Neural progenitor cell (in vitro differentiated cells): ENCODE data around the gene SPATA6. TPM values are rescaled to one million over a fixed set of nuclear protein-coding genes. Genes with fewer than 3 reads are reported as not detected.
"Not testable (repeated sequence)": the region's sequence is repeated elsewhere in the genome, so short reads cannot be mapped to it uniquely, and the experiment has no call there.

Experiments
- DNase-seq: peaks from one replicate; pipeline ENCODE4 v3.0.0-alpha.2; 2016; ENCODE audit warnings: low spot score
- H2AFZ ChIP-seq: fragments of 200-600 bp; sonication (generic); replicated peaks from 2 replicates; pipeline ENCODE4 v1.6.1; 2016; ENCODE audit warnings: antibody characterized with exemption
- H3F3A ChIP-seq: fragments of 200-600 bp; sonication (generic); 2 replicates; pipeline ENCODE4 v1.6.1; 2016; ENCODE audit warnings: antibody characterized with exemption, low read depth
- H3K27ac ChIP-seq: fragments of 200-600 bp; sonication (generic); 2 replicates; pipeline ENCODE4 v1.5.1; 2016; ENCODE audit warnings: mild to moderate bottlenecking
- H3K27me3 ChIP-seq: fragments of 200-600 bp; sonication (generic); 2 replicates; pipeline ENCODE4 v1.6.1; 2016; ENCODE audit warnings: mild to moderate bottlenecking, moderate library complexity
- H3K36me3 ChIP-seq: fragments of 200-600 bp; sonication (generic); 2 replicates; pipeline ENCODE4 v1.5.1; 2016
- H3K4me1 ChIP-seq: fragments of 200-600 bp; sonication (generic); 2 replicates; pipeline ENCODE4 v1.6.1; 2016; ENCODE audit warnings: mixed run types
- H3K4me2 ChIP-seq: fragments of 200-600 bp; sonication (generic); 2 replicates; pipeline ENCODE4 v1.6.1; 2016
- H3K4me3 ChIP-seq: fragments of 200-600 bp; sonication (generic); 2 replicates; pipeline ENCODE4 v1.5.1; 2016
- H3K79me2 ChIP-seq: fragments of 200-600 bp; sonication (generic); 2 replicates; pipeline ENCODE4 v1.6.1; 2016; ENCODE audit warnings: low read depth
- H3K9ac ChIP-seq: fragments of 200-600 bp; sonication (generic); 2 replicates; pipeline ENCODE4 v1.6.1; 2016
- H3K9me3 ChIP-seq: fragments of 200-600 bp; sonication (generic); 2 replicates; pipeline ENCODE4 v1.5.1; 2016; ENCODE audit warnings: low read depth
- H4K20me1 ChIP-seq: fragments of 200-600 bp; sonication (generic); 2 replicates; pipeline ENCODE4 v1.6.1; 2016; ENCODE audit warnings: low read depth
- H3K27ac Mint-ChIP-seq: 3 replicates; pipeline ENCODE4 v1.8.0; 2021; ENCODE audit warnings: mixed read lengths
- H3K27me3 Mint-ChIP-seq: 2 replicates; pipeline ENCODE4 v1.8.0; 2022; ENCODE audit warnings: low read depth, mild to moderate bottlenecking, inconsistent platforms, moderate library complexity, mixed read lengths; ENCODE audit not compliant: insufficient read depth
- H3K36me3 Mint-ChIP-seq: 3 replicates; pipeline ENCODE4 v1.8.0; 2021; ENCODE audit warnings: mixed read lengths
- H3K4me1 Mint-ChIP-seq: 3 replicates; pipeline ENCODE4 v1.8.0; 2021; ENCODE audit warnings: mixed read lengths
- H3K4me3 Mint-ChIP-seq: 3 replicates; pipeline ENCODE4 v1.8.0; 2021; ENCODE audit warnings: mild to moderate bottlenecking, moderate library complexity, mixed read lengths
- H3K9me3 Mint-ChIP-seq: 3 replicates; pipeline ENCODE4 v1.8.0; 2020; ENCODE audit warnings: mixed read lengths
- EZH2 ChIP-seq: fragments of 200-600 bp; sonication (generic); IDR thresholded peaks from 2 replicates; pipeline ENCODE4 v1.6.1; 2017; ENCODE audit warnings: antibody characterized with exemption, mild to moderate bottlenecking, moderate library complexity
- EZH2phosphoT487 ChIP-seq: fragments of 200-600 bp; sonication (generic); IDR thresholded peaks from 2 replicates; pipeline ENCODE4 v1.6.1; 2017; ENCODE audit warnings: antibody characterized with exemption
- total RNA-seq: library from RNA; depleted of rRNA; stranded (reverse); fragments of >200 nt; gene quantifications from 2 replicates; pipeline ENCODE4 v1.2.3, GENCODE V29; 2015; ENCODE audit warnings: low replicate concordance
- TF ChIP-seq, protein P1 (sequence below): fragments of 200-600 bp; sonication (generic); IDR thresholded peaks from 2 replicates; pipeline ENCODE4 v1.5.1; 2017; ENCODE audit warnings: antibody characterized with exemption, mild to moderate bottlenecking

The SPATA6 gene
- total RNA-seq, 1 donor from 2014 or later, result 33.5 TPM

DNA sequence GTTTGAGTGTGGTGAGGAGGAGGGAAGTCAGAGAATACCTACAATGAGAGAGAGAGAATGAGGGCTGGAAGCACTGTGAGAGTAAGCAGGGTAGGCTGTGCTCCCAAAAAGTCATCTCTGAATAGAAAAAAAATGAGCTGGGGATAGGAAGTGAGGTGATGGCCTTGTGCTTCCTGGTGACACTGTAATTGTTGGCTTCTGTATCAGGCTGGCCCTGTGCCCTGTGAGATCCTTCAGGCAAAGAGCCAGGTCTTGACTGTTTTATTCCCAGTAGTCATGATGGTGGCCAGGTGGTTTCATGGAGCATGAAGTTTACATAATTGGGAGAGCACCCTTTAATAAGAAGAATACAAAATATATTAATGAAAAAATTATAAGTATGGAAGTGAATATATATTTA lies 20.4 kb upstream of the SPATA6 start:
- Mint-ChIP-seq H3K36me3 (no peaks in the 10 kb centered on the region), H3K4me3 (no peak overlapping the region), H3K27ac (no peak overlapping the region), H3K9me3 (no peaks in the 10 kb centered on the region), H3K27me3 (peaks cover 2% of the 10 kb centered on the region), H3K4me1 (peaks cover 31% of the 10 kb centered on the region)
- H3F3A ChIP-seq, result no peaks in the 10 kb centered on the region
- H4K20me1 ChIP-seq, result no peaks in the 10 kb centered on the region
- no peaks in the 10 kb centered on the region for H3K79me2 ChIP-seq
- no peaks in the 10 kb centered on the region for H3K9me3 ChIP-seq
- H3K27ac ChIP-seq, result no peak overlapping the region
- no peak overlapping the region for H3K4me3 ChIP-seq
- H2AFZ ChIP-seq, result no peak overlapping the region
- H3K27me3 ChIP-seq, result no peaks in the 10 kb centered on the region
- TF ChIP-seq EZH2phosphoT487 (no peak), EZH2 (no peak)
- TF ChIP-seq, protein P1, sequence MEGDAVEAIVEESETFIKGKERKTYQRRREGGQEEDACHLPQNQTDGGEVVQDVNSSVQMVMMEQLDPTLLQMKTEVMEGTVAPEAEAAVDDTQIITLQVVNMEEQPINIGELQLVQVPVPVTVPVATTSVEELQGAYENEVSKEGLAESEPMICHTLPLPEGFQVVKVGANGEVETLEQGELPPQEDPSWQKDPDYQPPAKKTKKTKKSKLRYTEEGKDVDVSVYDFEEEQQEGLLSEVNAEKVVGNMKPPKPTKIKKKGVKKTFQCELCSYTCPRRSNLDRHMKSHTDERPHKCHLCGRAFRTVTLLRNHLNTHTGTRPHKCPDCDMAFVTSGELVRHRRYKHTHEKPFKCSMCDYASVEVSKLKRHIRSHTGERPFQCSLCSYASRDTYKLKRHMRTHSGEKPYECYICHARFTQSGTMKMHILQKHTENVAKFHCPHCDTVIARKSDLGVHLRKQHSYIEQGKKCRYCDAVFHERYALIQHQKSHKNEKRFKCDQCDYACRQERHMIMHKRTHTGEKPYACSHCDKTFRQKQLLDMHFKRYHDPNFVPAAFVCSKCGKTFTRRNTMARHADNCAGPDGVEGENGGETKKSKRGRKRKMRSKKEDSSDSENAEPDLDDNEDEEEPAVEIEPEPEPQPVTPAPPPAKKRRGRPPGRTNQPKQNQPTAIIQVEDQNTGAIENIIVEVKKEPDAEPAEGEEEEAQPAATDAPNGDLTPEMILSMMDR, result no peak
- DNase-seq, result no peak
- H3K4me1 ChIP-seq, result peaks cover 10% of the 10 kb centered on the region
- H3K9ac ChIP-seq, result no peak overlapping the region
- H3K4me2 ChIP-seq, result no peak overlapping the region
- no peaks in the 10 kb centered on the region for H3K36me3 ChIP-seq

DNA sequence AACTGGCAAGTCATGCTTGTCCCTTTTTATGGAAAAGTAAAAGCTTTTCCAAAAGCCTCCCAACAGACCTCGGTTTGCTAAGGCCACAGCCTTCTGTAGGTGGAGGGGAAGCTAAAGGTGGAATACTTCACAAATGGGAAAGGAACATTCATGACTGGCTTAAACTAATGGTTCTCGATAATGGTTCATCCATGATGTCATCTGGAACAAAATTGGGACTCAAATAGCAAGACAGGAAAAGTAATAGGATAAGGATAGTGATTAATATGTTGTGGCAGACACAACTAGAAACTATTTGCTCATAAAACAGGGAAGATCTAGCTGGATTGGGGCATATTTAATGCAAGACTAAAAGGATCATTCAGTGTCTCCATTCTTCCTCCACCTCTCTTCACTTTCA lies 16.7 kb upstream of the SPATA6 start:
- peaks cover 2% of the 10 kb centered on the region for H3K27me3 Mint-ChIP-seq
- Histone ChIP-seq H3K4me2 (no peak overlapping the region), H3K36me3 (no peaks in the 10 kb centered on the region), H2AFZ (no peak overlapping the region), H3K27ac (no peak overlapping the region), H4K20me1 (no peaks in the 10 kb centered on the region), H3K27me3 (no peaks in the 10 kb centered on the region), H3K9me3 (no peaks in the 10 kb centered on the region), H3K9ac (no peak overlapping the region), H3K4me1 (peaks cover 10% of the 10 kb centered on the region), H3K4me3 (no peak overlapping the region), H3F3A (no peaks in the 10 kb centered on the region), H3K79me2 (no peaks in the 10 kb centered on the region)
- H3K4me1 Mint-ChIP-seq, result peaks cover 22% of the 10 kb centered on the region
- DNase-seq, result no peak
- H3K36me3 Mint-ChIP-seq, result no peaks in the 10 kb centered on the region
- no peak overlapping the region for H3K27ac Mint-ChIP-seq
- H3K4me3 Mint-ChIP-seq, result no peak overlapping the region
- TF ChIP-seq EZH2phosphoT487 (no peak), EZH2 (no peak)
- TF ChIP-seq, protein P1, result no peak
- no peaks in the 10 kb centered on the region for H3K9me3 Mint-ChIP-seq

DNA sequence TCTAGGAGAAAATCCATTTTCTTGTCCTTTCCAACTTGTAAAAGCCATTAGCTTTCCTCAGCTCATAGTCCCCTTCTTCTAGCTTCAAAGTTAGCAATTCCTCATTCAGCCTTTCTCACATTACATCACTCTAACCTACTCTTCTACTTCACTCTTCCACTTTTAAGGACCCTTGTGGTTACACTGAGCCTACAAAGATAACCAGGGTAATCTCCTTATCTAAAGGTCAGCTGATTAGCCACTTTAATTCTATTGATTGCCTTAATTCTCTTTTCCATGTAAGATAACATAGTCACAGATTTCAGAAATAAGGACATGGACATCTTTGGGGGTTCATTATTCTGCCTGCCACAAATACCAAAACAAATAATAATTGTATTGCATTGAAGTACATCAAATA lies 8.5 kb upstream of the SPATA6 start:
- Histone ChIP-seq H3K9ac (no peak overlapping the region), H3K36me3 (no peaks in the 10 kb centered on the region), H3K4me3 (no peak overlapping the region), H3K4me1 (no peaks in the 10 kb centered on the region), H3K27ac (no peak overlapping the region), H2AFZ (no peak overlapping the region), H3F3A (no peaks in the 10 kb centered on the region), H3K9me3 (no peaks in the 10 kb centered on the region), H3K27me3 (no peaks in the 10 kb centered on the region), H4K20me1 (no peaks in the 10 kb centered on the region), H3K79me2 (no peaks in the 10 kb centered on the region), H3K4me2 (peak overlapping the region; percentile 22)
- Mint-ChIP-seq H3K36me3 (no peaks in the 10 kb centered on the region), H3K4me3 (no peak overlapping the region), H3K27me3 (no peaks in the 10 kb centered on the region), H3K9me3 (peaks cover 17% of the 10 kb centered on the region), H3K4me1 (no peaks in the 10 kb centered on the region), H3K27ac (no peak overlapping the region)
- TF ChIP-seq EZH2phosphoT487 (no peak), EZH2 (no peak)
- TF ChIP-seq, protein P1, result no peak
- DNase-seq, result no peak

DNA sequence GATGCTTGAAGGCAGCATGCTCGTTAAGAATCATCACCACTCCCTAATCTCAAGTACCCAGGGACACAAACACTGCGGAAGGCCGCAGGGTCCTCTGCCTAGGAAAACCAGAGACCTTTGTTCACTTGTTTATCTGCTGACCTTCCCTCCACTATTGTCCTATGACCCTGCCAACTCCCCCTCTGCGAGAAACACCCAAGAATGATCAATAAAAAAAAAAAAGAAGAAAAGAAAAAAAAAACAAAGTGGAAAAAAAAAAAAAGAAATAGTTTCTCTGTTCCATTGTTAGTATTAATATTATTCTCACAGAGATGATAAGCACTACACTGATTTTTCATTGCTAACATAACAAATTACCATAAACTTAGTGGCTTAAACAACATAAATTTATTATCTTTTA lies 8.0 kb upstream of the SPATA6 start:
- H3K27me3 Mint-ChIP-seq, H3K4me1 ChIP-seq, H3K36me3 Mint-ChIP-seq, H3K79me2 ChIP-seq, H3K4me3 Mint-ChIP-seq, H3K4me3 ChIP-seq, H3F3A ChIP-seq, H4K20me1 ChIP-seq, H3K27me3 ChIP-seq, H3K4me1 Mint-ChIP-seq, H3K9me3 ChIP-seq, H3K27ac Mint-ChIP-seq, H3K27ac ChIP-seq, DNase-seq, H3K36me3 ChIP-seq, H3K9ac ChIP-seq, H2AFZ ChIP-seq: not testable (repeated sequence)
- H3K9me3 Mint-ChIP-seq, result peaks cover 19% of the 10 kb centered on the region
- H3K4me2 ChIP-seq, result peak overlapping the region; percentile 22
